WI38 (cell line): ENCODE measurements around the gene SERPINE3.

Experiments
- H3K4me3 ChIP-seq: 2 replicates; pipeline ENCODE4 v1.5.1; 2011; ENCODE audit warnings: low read depth, mild to moderate bottlenecking, control low read depth, low read length
- TF ChIP-seq, protein P1 (sequence below): IDR thresholded peaks from 2 replicates; pipeline ENCODE4 v1.5.1; 2012; ENCODE audit warnings: low read depth, mild to moderate bottlenecking, control low read depth, low read length

SERPINE3 gene

DNA sequence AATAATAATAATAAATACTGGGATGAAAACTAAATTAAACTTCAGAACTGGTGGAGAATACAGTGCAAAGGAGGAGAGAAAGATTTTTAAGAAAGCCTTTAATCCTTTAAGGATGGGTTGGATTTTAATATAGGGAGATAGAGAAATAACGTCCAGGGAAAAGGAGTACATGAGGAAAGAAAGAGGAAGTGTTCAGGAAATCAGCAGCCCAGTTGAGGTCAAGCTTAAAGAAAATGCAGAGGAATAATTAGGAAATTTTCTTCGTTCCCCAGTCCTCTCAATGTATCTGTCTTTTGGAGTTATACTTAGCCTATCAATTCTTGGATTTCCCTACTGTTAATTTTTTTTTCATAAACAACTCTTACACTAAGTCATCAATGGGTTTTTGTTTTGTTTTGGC is 65.7 kb downstream of the SERPINE3 start:
- TF ChIP-seq, protein P1, sequence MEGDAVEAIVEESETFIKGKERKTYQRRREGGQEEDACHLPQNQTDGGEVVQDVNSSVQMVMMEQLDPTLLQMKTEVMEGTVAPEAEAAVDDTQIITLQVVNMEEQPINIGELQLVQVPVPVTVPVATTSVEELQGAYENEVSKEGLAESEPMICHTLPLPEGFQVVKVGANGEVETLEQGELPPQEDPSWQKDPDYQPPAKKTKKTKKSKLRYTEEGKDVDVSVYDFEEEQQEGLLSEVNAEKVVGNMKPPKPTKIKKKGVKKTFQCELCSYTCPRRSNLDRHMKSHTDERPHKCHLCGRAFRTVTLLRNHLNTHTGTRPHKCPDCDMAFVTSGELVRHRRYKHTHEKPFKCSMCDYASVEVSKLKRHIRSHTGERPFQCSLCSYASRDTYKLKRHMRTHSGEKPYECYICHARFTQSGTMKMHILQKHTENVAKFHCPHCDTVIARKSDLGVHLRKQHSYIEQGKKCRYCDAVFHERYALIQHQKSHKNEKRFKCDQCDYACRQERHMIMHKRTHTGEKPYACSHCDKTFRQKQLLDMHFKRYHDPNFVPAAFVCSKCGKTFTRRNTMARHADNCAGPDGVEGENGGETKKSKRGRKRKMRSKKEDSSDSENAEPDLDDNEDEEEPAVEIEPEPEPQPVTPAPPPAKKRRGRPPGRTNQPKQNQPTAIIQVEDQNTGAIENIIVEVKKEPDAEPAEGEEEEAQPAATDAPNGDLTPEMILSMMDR = no peak

DNA sequence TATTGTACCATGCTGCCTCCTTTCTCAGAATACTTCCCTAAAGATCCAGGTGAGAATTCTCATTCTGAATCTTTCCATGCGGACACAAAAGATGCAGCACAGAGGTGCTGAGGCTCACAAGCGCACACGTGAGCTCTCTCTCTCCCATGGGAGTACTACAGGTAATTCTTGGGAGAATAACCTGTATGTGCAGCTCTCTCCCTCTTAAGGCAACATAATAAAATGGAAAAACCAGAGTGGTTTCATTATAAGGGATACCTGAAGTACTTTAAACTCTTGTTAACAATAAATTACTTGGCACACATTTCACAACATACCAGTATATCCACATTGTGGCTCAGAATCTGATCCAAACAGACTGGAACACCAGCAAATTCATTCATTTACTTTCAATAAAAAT is 72.9 kb downstream of the SERPINE3 start:
- no peak overlapping the region for H3K4me3 ChIP-seq
- TF ChIP-seq, protein P1 = no peak

More for the DNA sequence above, 65.7 kb downstream of the SERPINE3 start:
- no peak overlapping the region for H3K4me3 ChIP-seq
